Skeletal muscle tissue (tissue), 4 donors: Measurements from ENCODE around the gene CCP110. TPM values are rescaled to one million over a fixed set of nuclear protein-coding genes. Genes with fewer than 3 reads are reported as not detected.

Source experiments
- H3K27ac ChIP-seq: one replicate; pipeline ENCODE4 v1.7.0; 2013; ENCODE audit warnings: mild to moderate bottlenecking, low read depth, low read length, inconsistent platforms
- H3K27me3 ChIP-seq, 3 donors: one replicate each; pipeline ENCODE4 v1.7.0; 2013; ENCODE audit warnings: low read length in 3 of 3; ENCODE audit not compliant: control insufficient read depth in 3 of 3, insufficient read depth in 3 of 3
- H3K36me3 ChIP-seq, 3 donors: one replicate each; pipeline ENCODE4 v1.7.0; 2013; ENCODE audit warnings: low read length in 3 of 3; ENCODE audit not compliant: control insufficient read depth in 3 of 3, insufficient read depth in 3 of 3
- H3K4me1 ChIP-seq, 3 donors: one replicate each; pipeline ENCODE4 v1.7.0; 2013; ENCODE audit warnings: low read length in 3 of 3, mild to moderate bottlenecking in 3 of 3; ENCODE audit not compliant: control insufficient read depth in 3 of 3, insufficient read depth in 3 of 3
- H3K4me3 ChIP-seq, 3 donors: one replicate each; pipeline ENCODE4 v1.7.0; 2013; ENCODE audit warnings: low read length in 3 of 3
- H3K9ac ChIP-seq, 3 donors: one replicate each; pipeline ENCODE4 v1.7.0; 2013; ENCODE audit warnings: low read length in 3 of 3, mild to moderate bottlenecking in 3 of 3, moderate library complexity in 2 of 3, low read depth in 1 of 3
- H3K9me3 ChIP-seq, 3 donors: one replicate each; pipeline ENCODE4 v1.7.0; 2013; ENCODE audit warnings: low read length in 3 of 3; ENCODE audit not compliant: control insufficient read depth in 3 of 3
- total RNA-seq: library from RNA; depleted of rRNA; stranded (reverse); fragments of >200 nt; gene quantifications from one replicate; pipeline ENCODE4 v1.2.3, GENCODE V29; 2014
- donor health status: Osteomylitis.

Gene CCP110
- total RNA-seq, 1 donor from 2014 or later, result 11.5 TPM

DNA sequence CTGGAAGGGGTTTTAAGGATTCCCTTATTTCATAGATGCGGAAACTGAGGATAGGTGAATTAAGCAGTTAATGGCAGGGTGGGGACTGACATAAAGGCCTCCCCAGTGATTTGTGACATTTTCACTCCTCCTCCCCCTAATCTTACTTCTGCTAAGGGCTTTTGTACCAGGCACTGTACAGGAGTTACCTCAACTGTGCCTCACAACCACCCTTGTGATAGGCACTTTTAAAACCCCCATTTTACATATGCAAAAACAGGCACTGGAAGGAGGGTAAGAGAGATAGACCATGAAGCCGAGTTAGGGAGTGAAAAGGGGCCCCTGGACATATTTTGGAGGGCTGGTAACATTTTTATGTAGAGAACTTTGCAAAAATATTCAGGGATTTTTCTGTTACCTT lies 982 bp upstream of the CCP110 start:
- Histone ChIP-seq H3K36me3 (peaks cover 0 to 2% (median 2%) of the 10 kb centered on the region in 3 donors), H3K4me3 (no peak overlapping the region), H3K27ac (no peak overlapping the region), H3K9ac (no peak overlapping the region), H3K9me3 (no peaks in the 10 kb centered on the region), H3K27me3 (no peaks in the 10 kb centered on the region), H3K4me1 (peaks cover 22 to 36% (median 29%) of the 10 kb centered on the region in 3 donors)

DNA sequence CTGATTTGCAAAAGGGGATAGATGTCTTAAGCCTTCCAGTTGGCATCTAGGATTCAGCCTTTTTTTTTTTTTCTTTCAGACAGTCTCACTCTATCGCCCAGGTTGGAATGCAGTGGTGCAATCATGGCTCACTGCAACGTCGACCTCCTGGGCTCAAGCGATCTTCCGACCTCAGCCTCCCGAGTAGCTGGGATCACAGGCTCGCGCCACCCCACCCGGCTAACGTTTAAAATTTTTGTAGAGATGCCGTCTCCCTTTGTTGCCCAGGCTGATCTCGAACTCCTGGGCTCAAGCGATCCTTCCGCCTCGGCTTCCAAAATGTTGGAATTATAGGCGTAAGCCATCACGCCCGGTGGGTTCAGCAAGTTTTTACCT lies 571 bp upstream of the CCP110 start:
- H3K27me3 ChIP-seq, result no peaks in the 10 kb centered on the region
- H3K36me3 ChIP-seq, result peaks cover 0 to 6% (median 5%) of the 10 kb centered on the region in 3 donors
- H3K9me3 ChIP-seq, result no peaks in the 10 kb centered on the region
- peaks cover 22 to 36% (median 29%) of the 10 kb centered on the region in 3 donors for H3K4me1 ChIP-seq
- H3K27ac ChIP-seq, result no peak overlapping the region
- H3K4me3 ChIP-seq, result no peak overlapping the region
- H3K9ac ChIP-seq, result no peak overlapping the region

DNA sequence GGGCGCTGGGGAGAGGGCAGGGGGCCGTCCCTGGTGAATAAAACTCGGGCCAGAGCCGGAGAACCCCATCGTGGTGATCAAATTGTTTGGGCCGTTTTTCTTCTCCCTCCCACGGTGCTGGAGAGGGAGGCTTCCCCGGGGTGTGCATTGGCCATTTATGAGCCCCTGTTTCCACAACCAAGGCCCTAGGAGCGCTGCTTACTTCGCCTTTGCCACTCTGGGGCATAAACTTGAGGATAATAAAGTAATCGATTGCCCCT lies 544 bp downstream of the CCP110 start:
- Histone ChIP-seq H3K27ac (peak overlapping the region; percentile 23), H3K4me3 (peak overlapping the region; percentile 92 to 95 (median 93)), H3K9me3 (no peaks in the 10 kb centered on the region), H3K27me3 (no peaks in the 10 kb centered on the region), H3K36me3 (peaks cover 0 to 13% (median 12%) of the 10 kb centered on the region in 3 donors), H3K4me1 (peaks cover 22 to 36% (median 29%) of the 10 kb centered on the region in 3 donors), H3K9ac (peak overlapping the region; percentile 76 to 86 (median 85))

DNA sequence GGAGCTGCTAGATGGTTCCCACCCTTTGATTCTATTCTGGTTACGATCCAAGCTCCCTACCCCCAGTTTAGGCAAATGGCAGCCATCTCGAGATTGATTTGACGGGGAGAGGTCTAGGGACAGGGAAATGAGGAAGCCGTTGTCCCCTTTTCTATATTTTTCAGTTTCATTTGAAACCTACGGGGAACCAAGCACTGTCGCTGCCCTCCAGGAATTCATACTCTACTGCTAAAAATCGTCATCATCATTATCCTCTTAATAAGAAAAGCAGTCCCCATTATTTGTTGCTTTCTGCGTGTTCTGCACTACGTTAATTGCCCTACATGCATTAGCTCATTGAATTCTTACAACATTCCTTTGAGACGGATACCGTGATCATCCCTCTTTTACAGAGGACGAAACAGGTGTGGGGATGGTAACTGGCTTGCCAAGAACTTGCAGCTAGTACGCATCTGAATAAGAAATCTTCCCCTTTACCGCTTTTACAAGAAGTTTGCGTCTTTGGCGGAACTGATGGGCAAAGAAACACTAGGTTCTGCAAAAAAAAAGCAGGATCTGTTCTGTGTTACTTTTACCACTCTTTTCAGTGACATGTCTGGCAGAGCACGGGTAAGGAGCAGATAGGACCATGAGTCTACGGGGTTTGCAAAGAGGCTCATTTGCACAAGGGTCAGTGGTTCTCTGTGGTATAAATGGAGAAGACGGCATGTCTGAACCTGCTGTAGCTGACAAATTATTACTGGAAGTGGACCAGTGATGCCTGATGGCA lies 1.1 kb downstream of the CCP110 start:
- H3K4me3 ChIP-seq, result peak overlapping the region; percentile 92 to 95 (median 93)
- H3K27me3 ChIP-seq, result no peaks in the 10 kb centered on the region
- H3K27ac ChIP-seq, result no peak overlapping the region
- peaks cover 0 to 13% (median 12%) of the 10 kb centered on the region in 3 donors for H3K36me3 ChIP-seq
- peaks cover 22 to 36% (median 26%) of the 10 kb centered on the region in 3 donors for H3K4me1 ChIP-seq
- H3K9ac ChIP-seq, result peak overlapping the region; percentile 76 to 86 (median 85)
- H3K9me3 ChIP-seq, result no peaks in the 10 kb centered on the region

DNA sequence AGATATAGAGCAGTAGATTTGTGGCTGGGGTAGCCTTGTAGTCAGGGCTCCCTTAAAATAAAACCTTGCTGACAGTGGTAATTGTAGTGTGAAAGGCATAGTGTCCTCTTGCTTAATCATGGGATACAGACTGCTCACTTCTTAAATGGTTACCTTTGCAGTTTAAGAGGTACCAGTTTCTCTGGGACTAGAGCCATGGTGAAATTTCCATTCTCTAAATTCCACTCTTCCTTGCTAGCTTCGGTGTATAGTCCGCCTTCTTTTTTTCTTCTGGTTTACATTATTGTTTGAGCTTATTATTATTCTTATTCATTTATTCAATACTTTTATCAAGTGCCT lies 1.6 kb downstream of the CCP110 start:
- Histone ChIP-seq H3K27ac (no peak overlapping the region), H3K4me3 (peak overlapping the region in 1 of 3 donors; percentile 95), H3K9ac (peak overlapping the region in 1 of 3 donors; percentile 44), H3K36me3 (peaks cover 0 to 13% (median 12%) of the 10 kb centered on the region in 3 donors), H3K4me1 (peaks cover 22 to 33% (median 26%) of the 10 kb centered on the region in 3 donors), H3K27me3 (no peaks in the 10 kb centered on the region), H3K9me3 (no peaks in the 10 kb centered on the region)

DNA sequence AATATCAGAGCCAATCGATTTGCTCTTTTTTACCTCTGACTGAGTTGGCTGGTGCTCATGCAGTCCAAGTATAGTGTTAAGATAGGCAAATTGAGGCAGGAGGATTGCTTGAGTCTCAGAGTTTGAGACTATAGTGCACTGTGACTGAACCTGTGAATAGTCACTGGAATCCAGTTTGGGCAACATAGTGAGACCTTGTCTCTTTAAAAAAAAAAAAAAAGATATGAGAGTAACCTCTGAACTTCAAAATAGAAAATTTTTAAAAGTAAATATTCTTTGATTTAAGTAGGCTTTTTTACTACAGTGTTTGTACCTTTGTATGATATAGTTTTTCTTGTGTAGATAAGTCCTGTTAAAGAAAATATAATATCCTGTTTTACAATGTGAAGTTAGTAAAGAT lies 3.4 kb downstream of the CCP110 start:
- Histone ChIP-seq H3K4me3 (no peak overlapping the region), H3K27ac (no peak overlapping the region), H3K36me3 (peaks cover 0 to 13% (median 12%) of the 10 kb centered on the region in 3 donors), H3K9ac (no peak overlapping the region), H3K4me1 (peaks cover 14 to 19% (median 16%) of the 10 kb centered on the region in 3 donors), H3K9me3 (no peaks in the 10 kb centered on the region), H3K27me3 (no peaks in the 10 kb centered on the region)

DNA sequence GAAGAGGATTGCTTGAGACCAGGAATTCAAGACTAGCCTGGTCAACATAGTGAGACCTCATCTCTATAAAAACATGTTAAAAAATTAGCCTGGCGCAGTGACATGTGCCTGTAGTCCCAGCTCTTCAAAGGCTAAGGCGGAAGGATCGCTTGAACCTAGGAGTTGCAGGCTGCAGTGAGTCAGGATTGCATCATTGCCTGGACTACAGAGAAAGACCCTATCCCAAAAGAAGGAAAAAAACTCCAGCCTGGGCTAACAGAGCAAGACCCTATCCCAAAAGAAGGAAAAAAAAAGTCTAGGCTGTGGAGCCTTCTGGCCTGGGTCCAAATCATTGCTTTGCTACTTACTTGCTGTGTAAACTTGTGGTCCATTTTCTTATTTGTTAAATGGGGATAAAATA lies 4.9 kb downstream of the CCP110 start:
- H3K9ac ChIP-seq, result no peak overlapping the region
- H3K4me1 ChIP-seq, result peaks cover 7 to 12% (median 12%) of the 10 kb centered on the region in 3 donors
- no peaks in the 10 kb centered on the region for H3K27me3 ChIP-seq
- H3K4me3 ChIP-seq, result no peak overlapping the region
- peaks cover 0 to 21% (median 15%) of the 10 kb centered on the region in 3 donors for H3K36me3 ChIP-seq
- H3K9me3 ChIP-seq, result no peaks in the 10 kb centered on the region
- no peak overlapping the region for H3K27ac ChIP-seq

DNA sequence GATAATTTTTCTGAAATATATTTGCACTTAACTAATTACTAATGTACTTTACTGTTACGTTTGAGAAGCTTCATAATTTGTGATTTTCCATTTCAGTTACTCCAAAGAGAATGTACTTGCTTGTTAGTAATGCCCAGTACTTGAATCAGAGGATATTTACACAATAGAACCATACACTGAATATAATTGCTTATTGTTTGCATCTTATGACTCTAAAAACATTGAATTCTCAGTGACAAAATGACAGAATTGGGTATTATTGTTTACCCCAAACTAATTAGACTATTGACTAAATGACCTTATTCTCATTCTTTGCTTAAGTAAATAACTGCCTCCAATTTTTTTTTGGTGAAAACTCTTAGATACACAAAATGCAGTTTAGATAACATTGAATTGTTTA lies 8.9 kb downstream of the CCP110 start:
- H3K27ac ChIP-seq, result no peak overlapping the region
- H3K4me3 ChIP-seq, result no peak overlapping the region
- H3K36me3 ChIP-seq, result peaks cover 0 to 41% (median 27%) of the 10 kb centered on the region in 3 donors
- no peak overlapping the region for H3K9ac ChIP-seq
- no peaks in the 10 kb centered on the region for H3K9me3 ChIP-seq
- no peaks in the 10 kb centered on the region for H3K4me1 ChIP-seq
- H3K27me3 ChIP-seq, result no peaks in the 10 kb centered on the region

DNA sequence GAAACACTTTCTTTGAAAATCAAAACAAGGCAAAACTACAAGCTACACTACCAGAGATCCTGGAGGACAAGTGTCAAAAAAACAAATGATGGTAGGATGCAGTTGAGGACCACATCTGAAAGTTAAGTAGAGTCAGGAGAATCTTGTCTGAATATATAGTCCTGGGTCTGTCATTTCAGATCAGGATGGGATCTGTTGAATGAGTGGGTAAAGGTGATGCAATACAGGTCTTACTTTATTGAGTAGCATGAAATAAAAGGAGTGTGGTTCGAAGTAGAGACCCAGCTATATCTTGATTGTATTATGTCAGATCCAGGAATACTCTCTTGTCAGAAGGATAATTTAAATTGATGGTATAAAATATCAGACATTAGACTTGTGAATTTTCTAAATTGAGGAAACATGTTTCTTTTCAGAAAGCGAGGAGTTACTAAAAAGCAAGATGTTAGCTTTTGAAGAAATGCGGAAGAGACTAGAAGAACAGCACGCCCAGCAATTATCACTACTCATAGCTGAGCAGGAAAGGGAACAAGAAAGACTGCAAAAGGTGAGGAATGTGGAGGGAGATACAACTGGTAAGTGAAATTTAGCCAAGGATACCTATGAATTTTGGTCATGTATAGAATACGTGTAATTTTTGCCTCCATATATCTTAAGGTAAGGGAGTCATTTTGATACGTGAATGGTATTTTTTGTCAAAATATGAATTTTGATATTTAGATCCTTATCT lies 16.7 kb downstream of the CCP110 start:
- no peaks in the 10 kb centered on the region for H3K9me3 ChIP-seq
- H3K4me1 ChIP-seq, result no peaks in the 10 kb centered on the region
- no peak overlapping the region for H3K9ac ChIP-seq
- H3K4me3 ChIP-seq, result no peak overlapping the region
- no peak overlapping the region for H3K27ac ChIP-seq
- H3K36me3 ChIP-seq, result peaks cover 0 to 31% (median 27%) of the 10 kb centered on the region in 3 donors
- no peaks in the 10 kb centered on the region for H3K27me3 ChIP-seq

DNA sequence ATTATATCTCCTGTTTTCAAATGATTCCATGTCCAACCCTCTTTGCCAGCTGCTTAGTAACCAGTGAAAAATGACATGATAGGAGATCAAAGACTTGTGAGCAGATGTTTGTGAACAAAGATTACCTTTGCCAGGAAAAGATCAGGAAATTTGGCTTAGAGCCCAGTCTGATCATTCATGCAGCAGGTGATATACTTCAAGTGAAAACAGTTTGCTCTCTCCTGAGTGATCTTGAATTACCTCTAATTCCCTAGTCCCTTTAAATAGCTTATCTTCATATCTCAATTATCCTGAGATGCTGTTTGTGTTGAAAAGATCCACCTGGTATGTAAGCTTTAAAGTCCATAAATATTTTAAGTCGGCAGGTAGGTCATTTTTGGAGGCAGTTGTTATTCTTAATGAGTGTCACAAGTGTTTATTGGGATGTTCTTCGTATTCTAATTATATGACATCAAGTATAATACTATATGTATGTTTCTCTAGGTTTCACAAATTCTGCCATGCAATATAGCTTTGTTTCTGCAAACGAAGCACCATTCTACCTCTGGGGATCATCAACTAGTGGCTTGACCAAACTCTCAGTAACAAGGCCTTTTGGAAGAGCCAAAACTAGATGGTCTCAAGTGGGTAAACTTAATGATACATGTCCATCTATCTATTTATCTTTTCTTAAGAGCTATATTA lies 18.5 kb downstream of the CCP110 start:
- no peaks in the 10 kb centered on the region for H3K9me3 ChIP-seq
- no peak overlapping the region for H3K27ac ChIP-seq
- H3K36me3 ChIP-seq, result peaks cover 2 to 16% (median 16%) of the 10 kb centered on the region in 3 donors
- no peak overlapping the region for H3K4me3 ChIP-seq
- H3K27me3 ChIP-seq, result no peaks in the 10 kb centered on the region
- no peak overlapping the region for H3K9ac ChIP-seq
- H3K4me1 ChIP-seq, result no peaks in the 10 kb centered on the region
